Activated CD8-positive, alpha-beta T cell treated with anti-CD3 and anti-CD28 coated beads for 36 hours (primary cell): ENCODE measurements around the gene ABCC10. TPM values are rescaled to one million over a fixed set of nuclear protein-coding genes. Genes with fewer than 3 reads are reported as not detected.
"Not testable (repeated sequence)": the region's sequence is repeated elsewhere in the genome, so short reads cannot be mapped to it uniquely, and the experiment has no call there.

Source experiments
- ATAC-seq: fragments of 200-7000 bp; cut with Tn5 transposase; one replicate; pipeline ENCODE4 v1.10.0; 2021; ENCODE audit warnings: mild to moderate bottlenecking, moderate library complexity
- CTCF ChIA-PET: fragments of 350-600 bp; sonication (Branson Sonifier 250); formaldehyde crosslinking; loops from one replicate; lab custom pipeline; 2021; ENCODE audit warnings: antibody characterized with exemption; lab: Charles Lee
- POLR2A ChIA-PET: fragments of 350-600 bp; sonication (Branson Sonifier 250); formaldehyde crosslinking; loops from one replicate; lab custom pipeline; 2021; ENCODE audit warnings: antibody characterized with exemption; lab: Charles Lee
- DNase-seq: peaks from one replicate; pipeline ENCODE4 v3.0.0-alpha.2; 2020
- H3K27ac Mint-ChIP-seq: one replicate; pipeline ENCODE4 v1.8.0; 2021; ENCODE audit warnings: mild to moderate bottlenecking, mixed read lengths
- H3K27me3 Mint-ChIP-seq: one replicate; pipeline ENCODE4 v1.8.0; 2021; ENCODE audit warnings: mixed read lengths
- H3K36me3 Mint-ChIP-seq: one replicate; pipeline ENCODE4 v1.8.0; 2021; ENCODE audit warnings: low read depth, mixed read lengths
- H3K4me1 Mint-ChIP-seq: one replicate; pipeline ENCODE4 v1.8.0; 2021; ENCODE audit warnings: low read depth, mixed read lengths
- H3K4me3 Mint-ChIP-seq: one replicate; pipeline ENCODE4 v1.8.0; 2021; ENCODE audit warnings: mild to moderate bottlenecking, moderate library complexity, mixed read lengths
- H3K9me3 Mint-ChIP-seq: one replicate; pipeline ENCODE4 v1.8.0; 2021; ENCODE audit warnings: mixed read lengths
- CTCF ChIP-seq: fragments of 200-600 bp; IDR thresholded peaks from one replicate; pipeline ENCODE4 v1.8.0; 2022; ENCODE audit warnings: antibody characterized with exemption, mild to moderate bottlenecking
- intact Hi-C: fragments of 100-400 bp; cut with micrococcal nuclease; formaldehyde crosslinking; loops from one replicate; pipeline ENCODE4 v1.10.0; 2022
- total RNA-seq, 2 experiments: library from RNA; stranded (reverse); gene quantifications; one replicate each; pipeline ENCODE4 v1.2.3, GENCODE V29; 2021

ABCC10 gene
- total RNA-seq, 2 experiments from 2014 or later, result 27.2 to 27.5 TPM

DNA sequence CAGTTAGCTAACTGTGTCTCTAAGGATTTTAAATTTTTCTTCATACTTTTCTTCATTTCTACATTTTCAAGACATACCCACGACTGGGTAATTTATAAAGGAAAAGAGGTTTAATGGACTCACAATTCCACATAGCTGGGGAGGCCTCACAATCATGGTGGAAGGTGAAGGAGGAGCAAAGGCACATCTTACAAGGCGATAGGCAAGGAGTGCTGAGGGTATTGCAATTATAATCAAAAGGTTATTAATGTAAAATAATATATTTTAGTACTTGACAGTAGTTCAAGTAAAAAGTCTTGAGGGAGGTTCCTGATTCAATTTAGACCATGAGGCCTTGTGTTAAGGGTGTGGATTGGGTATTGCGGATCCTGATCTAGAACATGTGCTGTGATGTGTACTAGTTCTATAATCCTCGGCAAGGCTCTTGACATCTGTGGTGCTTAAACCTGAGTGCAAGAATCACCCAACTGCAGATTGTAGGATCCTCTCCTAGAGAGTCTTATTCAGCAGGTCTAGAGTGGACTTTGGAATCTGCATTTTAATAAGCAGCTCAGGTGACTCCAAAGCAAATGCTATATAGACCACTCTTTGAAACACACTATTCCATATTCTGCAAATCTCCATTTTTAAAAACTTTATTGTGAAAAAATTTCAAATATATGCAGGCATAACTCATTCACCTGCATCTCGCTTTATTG lies 7.2 kb upstream of the ABCC10 start:
- no peaks in the 10 kb centered on the region for H3K27me3 Mint-ChIP-seq
- ChIA-PET POLR2A (no interaction called here), CTCF (no interaction called here)
- TF ChIP-seq CTCF, result no peak
- H3K4me3 Mint-ChIP-seq, result no peak overlapping the region
- no peaks in the 10 kb centered on the region for H3K4me1 Mint-ChIP-seq
- DNase-seq, result no peak
- H3K36me3 Mint-ChIP-seq, result no peaks in the 10 kb centered on the region
- H3K9me3 Mint-ChIP-seq, result no peaks in the 10 kb centered on the region
- no peak overlapping the region for H3K27ac Mint-ChIP-seq
- no peak for ATAC-seq
- intact Hi-C loops, result no loop called here

DNA sequence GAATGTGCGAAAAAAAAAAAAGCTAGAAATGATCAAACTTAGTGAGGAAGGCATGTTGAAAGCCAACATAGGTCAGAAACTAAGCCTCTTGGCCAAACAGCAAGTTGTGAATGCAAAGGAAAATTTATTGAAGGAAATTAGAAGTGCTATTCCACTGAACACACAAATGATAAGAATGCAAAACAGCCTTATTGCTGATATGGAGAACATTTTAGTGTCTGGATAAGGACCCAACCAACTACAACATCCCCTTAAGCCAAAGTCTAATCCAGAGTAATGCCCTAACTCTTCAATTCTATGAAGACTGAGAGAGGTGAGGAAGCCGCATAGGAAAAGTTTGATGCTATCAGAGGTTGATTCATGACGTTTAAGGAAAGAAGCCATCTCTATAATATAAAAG lies 5.5 kb upstream of the ABCC10 start:
- H3K4me3 Mint-ChIP-seq, result no peak overlapping the region
- POLR2A ChIA-PET, result no interaction called here
- no peak for TF ChIP-seq CTCF
- no peak for DNase-seq
- no peaks in the 10 kb centered on the region for H3K4me1 Mint-ChIP-seq
- no peak overlapping the region for H3K27ac Mint-ChIP-seq
- no peaks in the 10 kb centered on the region for H3K36me3 Mint-ChIP-seq
- H3K27me3 Mint-ChIP-seq, result no peaks in the 10 kb centered on the region
- ATAC-seq, result no peak
- no peaks in the 10 kb centered on the region for H3K9me3 Mint-ChIP-seq
- CTCF ChIA-PET, result interaction anchor here (0.9 to 1.2 kb wide), 2 partner anchors 84 to 113 kb away, joined by 3 read pairs; partner anchors contain the start of gene CRIP3
- intact Hi-C loops, result no loop called here

DNA sequence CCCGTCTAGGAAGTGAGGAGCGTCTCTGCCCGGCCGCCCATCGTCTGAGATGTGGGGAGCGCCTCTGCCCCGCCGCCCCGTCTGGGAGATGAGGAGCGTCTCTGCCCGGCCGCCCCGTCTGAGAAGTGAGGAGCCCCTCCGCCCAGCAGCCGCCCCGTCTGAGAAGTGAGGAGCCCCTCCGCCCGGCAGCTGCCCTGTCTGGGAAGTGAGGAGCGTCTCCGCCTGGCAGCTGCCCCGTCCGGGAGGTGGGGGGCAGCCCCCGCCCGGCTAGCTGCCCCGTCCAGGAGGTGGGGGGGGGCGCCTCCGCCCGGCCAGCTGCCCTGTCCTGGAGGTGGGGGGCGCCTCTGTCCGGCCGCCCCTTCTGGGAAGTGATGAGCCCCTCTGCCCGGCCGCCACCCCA lies 2.3 kb upstream of the ABCC10 start:
- H3K4me3 Mint-ChIP-seq, H3K9me3 Mint-ChIP-seq, POLR2A ChIA-PET, DNase-seq, H3K27ac Mint-ChIP-seq, ATAC-seq, H3K27me3 Mint-ChIP-seq, CTCF ChIA-PET, intact Hi-C loops, H3K36me3 Mint-ChIP-seq: not testable (repeated sequence)
- H3K4me1 Mint-ChIP-seq, result peaks cover 12% of the 10 kb centered on the region

- CTCF ChIA-PET, result interaction anchor here (1.1 to 2.2 kb wide), 3 partner anchors 12 to 198 kb away, joined by 3 to 6 read pairs (median 3); partner anchors contain the start of gene DNPH1
- Mint-ChIP-seq H3K9me3 (no peaks in the 10 kb centered on the region), H3K4me1 (peaks cover 16% of the 10 kb centered on the region), H3K4me3 (peak overlapping the region; percentile 87), H3K36me3 (peaks cover under 1% of the 10 kb centered on the region), H3K27me3 (no peaks in the 10 kb centered on the region), H3K27ac (peak overlapping the region; percentile 95)
- no peak for TF ChIP-seq CTCF
- intact Hi-C loops, result no loop called here
- no peak for DNase-seq
- POLR2A ChIA-PET, result interaction anchor here (0.6 to 2.1 kb wide), 12 partner anchors 9 to 149 kb away, joined by 3 to 8 read pairs (median 4); partner anchors contain the start of genes DLK2, TJAP1, XPO5 and ZNF318
- no peak for ATAC-seq
Observed at GRCh38 chr6:43426928-43427405, 374 bp upstream of the ABCC10 start.

GRCh38 chr6:43428112-43428570 lies 800 bp downstream of the ABCC10 start:
- CTCF ChIA-PET, result interaction anchor here (0.9 to 2.2 kb wide), 5 partner anchors 11 to 199 kb away, joined by 3 to 6 read pairs (median 3); partner anchors contain the start of gene DNPH1
- Mint-ChIP-seq H3K27me3 (no peaks in the 10 kb centered on the region), H3K36me3 (peaks cover 3% of the 10 kb centered on the region), H3K27ac (peak overlapping the region; percentile 95), H3K9me3 (no peaks in the 10 kb centered on the region), H3K4me1 (peaks cover 16% of the 10 kb centered on the region), H3K4me3 (peak overlapping the region; percentile 87)
- ATAC-seq, result no peak
- DNase-seq, result no peak
- no peak for TF ChIP-seq CTCF
- intact Hi-C loops, result no loop called here
- POLR2A ChIA-PET, result interaction anchor here (0.6 to 2.1 kb wide), 8 partner anchors 9 to 529 kb away, joined by 3 to 8 read pairs (median 4); partner anchors contain the start of genes DLK2 and TJAP1
